Measurements from ENCODE around the gene RCCD1. TPM values are rescaled to one million over a fixed set of nuclear protein-coding genes. Genes with fewer than 3 reads are reported as not detected.
"Not testable (repeated sequence)": the region's sequence is repeated elsewhere in the genome, so short reads cannot be mapped to it uniquely, and the experiment has no call there.

Gene RCCD1
- total RNA-seq, 1 experiment from 2014 or later: 49.3 TPM

DNA sequence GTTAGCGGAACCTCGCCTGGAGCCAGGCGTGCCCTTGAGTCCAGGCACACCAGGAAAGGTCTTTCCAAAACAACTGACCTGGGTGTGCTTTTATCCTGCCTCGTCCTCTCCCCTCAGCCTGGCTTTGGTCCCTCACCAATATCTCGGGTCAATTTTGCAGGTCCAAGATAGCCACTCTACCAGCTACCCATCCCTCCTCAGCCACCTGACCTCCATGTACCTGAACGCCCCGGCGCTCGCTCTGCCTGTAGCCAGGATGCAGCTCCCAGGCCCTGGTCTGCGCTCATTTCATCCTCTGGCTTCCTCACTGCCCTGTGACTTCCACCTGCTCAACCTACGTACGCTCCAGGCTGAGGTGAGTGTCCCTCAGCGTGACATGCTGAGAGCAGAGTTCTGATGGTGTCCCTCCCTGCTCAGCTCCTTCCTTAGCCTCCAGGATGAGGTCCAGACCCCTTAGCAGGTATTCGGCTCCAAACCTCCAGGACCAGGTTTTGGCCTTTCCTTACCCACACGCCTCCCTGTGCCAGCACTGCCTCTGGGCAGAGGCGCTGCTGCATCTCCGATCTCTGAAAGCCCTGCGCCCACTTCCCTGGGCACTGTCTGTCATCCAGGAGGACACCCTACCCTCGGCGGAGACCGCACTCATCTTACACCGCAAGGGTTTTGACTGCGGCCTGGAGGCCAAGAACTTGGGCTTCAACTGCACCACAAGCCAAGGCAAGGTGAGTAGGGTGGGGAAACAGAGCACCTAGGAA, 36.5 kb upstream of the RCCD1 start:
- no peak for DNase-seq (ENCODE audit: low spot score)

DNA sequence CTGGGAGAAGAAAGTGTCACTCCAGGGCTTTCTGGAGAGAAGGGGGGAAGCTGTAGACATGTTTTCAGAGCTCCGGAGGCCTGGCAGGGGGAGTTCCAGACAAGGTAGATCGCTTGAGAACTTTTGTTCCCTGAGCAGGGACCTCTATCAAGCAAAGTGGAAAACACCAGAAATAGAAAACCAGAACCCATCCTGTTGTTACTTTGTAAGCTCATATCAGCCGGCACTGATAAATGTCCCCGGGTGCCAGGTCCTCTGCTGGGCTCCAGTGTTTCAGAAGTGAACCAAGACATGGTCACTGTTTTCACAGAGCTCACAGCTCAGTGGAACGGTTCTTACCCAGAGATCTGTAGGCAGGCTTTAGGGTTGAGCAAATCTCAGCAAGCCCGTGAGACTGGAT, 35.8 kb upstream of the RCCD1 start:
- no peak for DNase-seq (ENCODE audit: low spot score)

DNA sequence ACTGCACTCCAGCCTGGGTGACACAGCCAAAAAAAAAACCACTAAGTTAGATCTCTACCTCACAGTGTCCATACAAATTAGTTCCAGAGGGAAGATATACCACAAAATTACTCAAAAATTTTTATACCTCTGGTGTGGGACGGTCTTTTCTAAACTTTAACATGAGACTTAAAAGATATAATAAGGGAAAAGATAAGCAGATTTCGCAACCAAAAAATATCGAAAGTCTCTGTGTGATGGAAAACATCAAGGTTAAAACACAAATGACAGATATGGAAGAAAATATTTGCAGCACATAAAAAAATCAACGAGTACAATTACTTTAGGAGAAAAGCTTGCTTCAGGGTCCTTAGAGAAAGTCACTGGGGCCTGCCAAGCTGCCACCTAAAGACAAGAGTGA, 32.8 kb upstream of the RCCD1 start:
- DNase-seq (ENCODE audit: low spot score): no peak

DNA sequence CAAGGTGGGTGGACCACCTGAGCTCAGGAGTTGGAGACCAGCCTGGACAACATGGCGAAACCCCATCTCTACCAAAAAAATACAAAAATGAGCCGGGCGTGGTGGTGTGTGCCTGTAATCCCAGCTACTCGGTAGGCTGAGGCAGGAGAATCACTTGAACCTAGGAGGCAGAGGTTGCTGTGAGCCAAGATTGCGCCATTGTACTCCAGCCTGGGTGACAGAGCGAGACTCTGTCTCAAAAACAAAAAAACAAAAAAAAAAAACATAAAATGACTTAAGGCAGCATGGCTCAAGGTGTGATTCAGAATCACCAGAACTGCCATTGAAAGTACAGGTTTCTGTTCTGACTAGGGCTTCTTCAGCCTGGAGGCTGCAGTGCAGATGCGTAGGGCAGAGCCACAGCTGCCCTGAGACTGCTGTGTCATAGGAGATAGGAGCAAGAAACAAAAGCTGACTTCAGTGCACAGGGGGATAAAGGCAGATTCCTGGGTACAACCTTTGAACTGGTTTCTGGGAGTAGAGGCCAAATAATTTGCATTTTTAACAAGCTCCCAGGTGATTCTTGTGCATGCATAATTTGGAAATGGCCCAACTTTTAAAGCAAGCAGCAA, 31.9 kb upstream of the RCCD1 start:
- not testable (repeated sequence) for DNase-seq (ENCODE audit: low spot score)

DNA sequence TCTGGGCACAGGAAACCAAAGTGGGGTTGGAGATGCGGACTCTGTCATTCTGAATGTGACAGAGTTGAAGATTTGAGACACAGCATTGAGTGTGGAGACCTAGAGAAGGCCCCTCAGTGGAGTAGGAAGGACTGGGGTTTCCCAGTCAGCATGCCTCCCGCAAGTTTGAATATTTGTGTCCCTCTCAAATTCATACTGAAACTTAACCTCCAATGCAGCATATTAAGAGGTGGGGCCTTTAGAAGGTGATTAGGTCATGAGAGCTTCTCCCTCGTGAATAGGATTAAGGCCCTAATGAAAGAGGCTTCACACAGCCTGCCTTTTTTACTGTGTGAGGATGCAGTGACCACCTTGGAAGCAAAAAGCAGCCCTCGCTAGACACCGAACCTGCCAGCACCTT, 30.3 kb upstream of the RCCD1 start:
- DNase-seq (ENCODE audit: low spot score): no peak

DNA sequence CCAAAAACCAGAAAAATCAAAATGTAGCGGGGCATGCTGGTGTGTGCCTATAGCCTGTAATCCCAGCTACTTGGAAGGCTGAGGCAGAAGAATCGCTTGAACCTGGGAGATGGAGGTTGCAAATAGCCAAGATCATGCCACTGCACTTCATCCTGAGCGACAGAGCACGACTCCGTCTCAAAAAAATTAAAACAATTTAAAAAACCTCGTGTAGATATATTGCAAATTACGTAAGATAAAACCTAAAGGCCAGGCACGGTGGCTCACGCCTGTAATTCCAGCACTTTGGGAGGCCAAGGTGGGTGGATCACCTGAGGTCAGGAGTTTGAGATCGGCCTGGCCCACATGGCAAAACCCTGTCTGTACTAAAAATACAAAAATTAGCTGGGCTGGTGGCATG, 27.9 kb upstream of the RCCD1 start:
- DNase-seq (ENCODE audit: low spot score): not testable (repeated sequence)

DNA sequence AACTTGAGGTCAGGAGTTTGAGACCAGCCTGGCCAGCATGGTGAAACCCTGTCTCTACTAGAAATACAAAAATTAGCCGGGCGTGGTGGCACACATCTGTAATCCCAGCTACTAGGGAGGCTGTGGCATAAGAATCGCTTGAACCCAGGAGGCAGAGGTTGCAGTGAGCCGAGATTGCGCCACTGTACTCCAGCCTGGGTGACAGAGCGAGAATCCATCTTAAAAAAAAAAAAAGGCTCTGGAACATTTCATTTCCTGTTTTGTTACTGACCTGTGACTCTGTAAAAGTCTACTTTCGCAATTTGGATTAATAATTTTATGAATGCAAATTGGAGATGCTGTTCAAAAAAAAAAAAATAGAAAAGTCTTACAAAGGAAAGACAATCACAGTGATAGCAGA, 26.6 kb upstream of the RCCD1 start:
- not testable (repeated sequence) for DNase-seq (ENCODE audit: low spot score)

DNA sequence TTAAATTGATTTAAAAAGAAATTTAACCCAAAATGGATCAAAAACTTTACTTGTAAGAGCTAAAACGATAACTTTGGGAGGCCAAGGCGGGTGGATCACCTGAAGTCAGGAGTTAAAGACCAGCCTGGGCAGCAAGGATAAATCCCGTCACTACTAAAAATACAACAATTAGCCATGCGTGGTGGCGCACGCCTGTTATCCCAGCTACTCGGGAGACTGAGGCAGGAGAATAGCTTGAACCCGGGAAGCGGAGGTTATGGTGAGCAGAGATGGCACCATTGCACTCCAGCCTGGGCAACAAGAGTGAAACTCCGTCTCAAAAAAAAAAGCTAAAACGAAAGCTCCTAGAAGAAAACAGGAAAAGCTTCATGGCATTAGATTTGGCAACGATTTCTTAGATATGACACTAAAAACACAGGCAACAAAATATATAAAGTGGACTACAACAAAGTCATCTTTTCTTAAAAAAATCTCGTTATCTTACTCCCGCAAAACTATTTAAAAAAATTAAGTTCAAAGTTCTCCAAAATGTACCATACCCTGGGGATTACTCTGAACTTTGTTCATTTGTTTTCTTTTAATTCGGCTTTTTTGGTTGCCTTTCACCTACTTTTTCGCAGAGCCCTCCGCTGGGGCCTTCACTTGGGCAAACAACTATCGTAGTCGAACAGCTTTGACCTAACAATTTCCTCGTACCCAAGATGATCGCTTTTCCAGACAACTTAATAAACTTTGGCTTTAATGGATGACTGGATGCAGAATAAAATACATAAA, 25.3 kb upstream of the RCCD1 start:
- DNase-seq (ENCODE audit: low spot score): no peak

DNA sequence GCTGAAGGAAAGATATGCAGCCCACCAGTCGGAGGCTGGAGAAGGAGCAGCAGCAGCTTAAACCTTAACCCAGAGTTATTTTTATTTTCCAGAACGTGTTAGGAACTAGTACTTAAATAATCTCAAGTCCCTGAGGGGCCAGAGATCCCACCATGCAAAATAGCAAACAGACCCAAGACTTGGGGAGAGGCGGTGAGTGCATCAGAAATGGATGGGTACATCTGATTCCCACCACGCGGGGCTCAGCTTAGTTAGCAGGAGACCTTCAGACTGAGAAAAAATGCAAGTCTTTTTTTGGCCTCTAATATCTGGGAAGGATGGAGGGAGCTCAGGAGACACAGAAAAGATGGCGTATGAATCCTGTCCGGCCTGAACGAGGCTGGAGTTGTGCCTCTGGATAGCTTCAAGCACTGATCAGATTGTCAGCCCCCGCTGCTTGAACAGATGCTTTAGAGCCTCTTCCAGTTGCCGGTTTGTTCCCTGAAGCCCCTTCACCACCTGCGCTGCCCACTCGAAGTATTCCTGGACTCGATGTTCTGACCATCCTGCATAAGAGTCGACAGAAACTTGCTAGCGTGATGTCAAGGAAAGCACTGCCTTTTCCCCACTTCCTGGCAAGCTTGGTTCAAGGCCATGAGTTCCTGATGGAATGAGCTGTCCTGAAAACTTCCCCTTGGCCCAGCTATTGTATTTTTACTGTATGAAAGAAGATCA, 23.7 kb upstream of the RCCD1 start:
- peak; percentile 9 for DNase-seq (ENCODE audit: low spot score)

DNA sequence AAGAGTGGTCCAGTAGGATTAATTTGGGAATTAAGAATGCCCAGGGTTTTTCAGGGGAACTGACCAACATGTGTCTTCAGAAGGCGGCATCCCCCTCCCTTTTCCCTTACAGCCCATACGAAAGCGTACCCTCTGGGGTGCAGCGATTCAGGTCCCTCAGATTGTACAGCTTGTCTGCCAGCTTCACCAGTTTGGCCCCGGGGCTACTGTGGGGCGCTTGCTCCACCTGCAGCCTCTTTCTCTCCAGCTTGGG, 23.2 kb upstream of the RCCD1 start:
- DNase-seq (ENCODE audit: low spot score): no peak

DNA sequence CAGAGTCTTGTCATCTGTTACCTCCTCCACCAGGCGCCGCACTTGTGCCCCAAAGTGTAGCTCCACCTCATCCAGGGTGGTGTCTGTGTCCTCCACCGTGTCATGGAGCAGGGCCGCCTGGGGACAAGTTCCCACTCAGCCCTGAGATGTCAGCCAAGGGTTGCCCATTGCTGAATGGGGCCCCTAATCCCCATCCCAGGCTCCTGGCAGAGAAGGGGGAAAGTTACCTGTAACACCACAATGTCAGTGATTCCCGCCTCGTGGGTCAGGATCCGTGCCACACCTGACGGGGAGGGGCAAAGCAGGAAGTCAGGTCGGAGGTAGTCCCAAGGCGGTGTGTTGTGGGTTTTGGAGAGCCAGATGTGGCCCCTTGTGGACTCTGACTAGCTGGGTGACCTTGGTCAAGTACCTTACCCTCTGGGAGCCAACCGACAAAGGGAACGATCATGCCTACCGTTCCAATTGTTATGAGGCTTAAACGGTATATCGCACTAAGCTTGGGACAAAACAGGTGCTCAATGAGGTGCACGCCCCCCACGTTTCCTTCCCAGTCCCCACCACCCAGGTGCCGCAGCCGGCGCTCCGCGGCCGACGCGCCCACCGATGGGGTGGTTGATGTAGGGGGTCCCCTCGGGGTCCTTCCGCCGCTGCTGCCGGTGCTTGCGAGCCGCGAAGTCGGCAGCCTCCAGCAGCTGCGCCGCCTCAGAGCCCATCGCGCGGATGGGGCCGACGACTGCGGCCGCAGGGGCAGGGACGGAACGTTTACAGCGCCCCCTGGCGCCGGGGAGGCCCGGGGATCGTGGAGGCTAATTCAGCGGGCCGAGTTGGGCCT, 22.6 kb upstream of the RCCD1 start, which contains the start of gene HDDC3:
Gene HDDC3, minus strand, starts transcription at position 722 of the 832 bp plus-strand sequence. Its CDS starts 9 bp downstream, at position 713.
- DNase-seq (ENCODE audit: low spot score): peak; percentile 96

DNA sequence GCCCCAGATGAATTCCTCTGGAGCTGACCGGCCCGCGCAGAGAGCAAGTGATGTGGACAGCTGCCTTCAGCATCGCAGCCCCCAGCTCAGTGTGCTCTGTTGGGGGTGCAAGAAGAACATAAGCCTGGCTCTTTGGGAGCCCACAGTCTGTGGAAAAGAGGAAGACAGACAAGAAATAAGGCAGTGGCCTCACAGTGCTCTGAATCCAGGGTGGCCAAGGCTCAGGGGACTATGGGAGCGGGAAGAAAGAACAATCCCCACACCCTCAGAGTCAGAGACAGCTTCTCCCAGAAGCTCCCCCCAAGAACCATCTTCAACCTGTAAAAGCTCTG, 22.1 kb upstream of the RCCD1 start:
- no peak for DNase-seq (ENCODE audit: low spot score)

DNA sequence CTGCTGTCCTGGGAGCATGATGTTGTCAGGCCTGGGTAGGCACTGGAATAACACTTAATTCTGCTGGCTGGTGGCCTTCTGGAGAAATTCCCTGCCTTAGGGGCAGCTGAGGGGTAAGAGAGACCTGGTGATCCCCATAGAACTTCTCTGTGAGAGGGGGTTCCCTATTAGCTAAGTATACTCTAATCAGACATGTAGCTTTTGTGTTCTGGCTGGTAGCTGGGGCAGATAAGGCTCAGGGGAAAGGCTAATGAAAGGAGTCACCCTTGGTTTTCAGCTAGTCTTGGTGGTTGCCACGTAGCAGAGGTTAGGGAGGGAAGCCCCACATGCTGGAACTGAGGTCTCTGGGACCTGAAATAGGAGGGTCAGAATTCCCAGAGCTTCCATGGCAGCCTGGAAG, 21.4 kb upstream of the RCCD1 start:
- DNase-seq (ENCODE audit: low spot score): no peak

DNA sequence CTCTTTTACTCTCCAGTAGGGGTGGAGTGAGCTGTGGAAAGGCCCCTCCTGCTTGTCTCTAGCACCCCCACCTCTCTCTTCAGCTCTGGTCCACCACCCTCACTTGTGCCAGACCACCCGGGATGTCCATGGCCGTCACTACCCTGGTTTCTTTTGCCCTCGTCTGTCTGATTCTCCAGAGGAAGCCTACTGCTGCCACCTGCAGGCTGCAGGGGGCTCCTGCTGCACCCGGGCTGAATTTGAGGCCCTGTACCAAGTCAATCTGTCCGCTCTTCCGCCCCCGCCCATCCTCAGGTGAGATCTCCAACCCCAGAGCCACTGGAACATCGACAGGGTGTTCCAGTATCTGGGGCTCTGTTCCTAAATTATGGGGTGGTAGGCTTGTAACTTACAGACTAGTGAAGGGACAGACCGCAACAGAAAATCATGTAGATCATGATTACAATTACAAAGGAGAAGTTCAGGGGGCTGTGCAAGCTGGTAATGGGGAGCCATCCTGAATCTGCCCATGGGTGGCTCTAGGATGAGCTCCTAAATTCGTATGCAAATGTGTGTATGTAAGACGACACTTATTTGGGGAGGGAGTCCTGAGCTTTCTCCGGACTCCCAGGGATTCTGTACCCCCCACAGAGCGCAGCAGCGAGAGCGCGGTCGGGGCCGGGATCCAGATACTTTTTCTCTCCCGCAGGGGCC, 20.3 kb upstream of the RCCD1 start:
- peak; percentile 93 for DNase-seq (ENCODE audit: low spot score)

DNA sequence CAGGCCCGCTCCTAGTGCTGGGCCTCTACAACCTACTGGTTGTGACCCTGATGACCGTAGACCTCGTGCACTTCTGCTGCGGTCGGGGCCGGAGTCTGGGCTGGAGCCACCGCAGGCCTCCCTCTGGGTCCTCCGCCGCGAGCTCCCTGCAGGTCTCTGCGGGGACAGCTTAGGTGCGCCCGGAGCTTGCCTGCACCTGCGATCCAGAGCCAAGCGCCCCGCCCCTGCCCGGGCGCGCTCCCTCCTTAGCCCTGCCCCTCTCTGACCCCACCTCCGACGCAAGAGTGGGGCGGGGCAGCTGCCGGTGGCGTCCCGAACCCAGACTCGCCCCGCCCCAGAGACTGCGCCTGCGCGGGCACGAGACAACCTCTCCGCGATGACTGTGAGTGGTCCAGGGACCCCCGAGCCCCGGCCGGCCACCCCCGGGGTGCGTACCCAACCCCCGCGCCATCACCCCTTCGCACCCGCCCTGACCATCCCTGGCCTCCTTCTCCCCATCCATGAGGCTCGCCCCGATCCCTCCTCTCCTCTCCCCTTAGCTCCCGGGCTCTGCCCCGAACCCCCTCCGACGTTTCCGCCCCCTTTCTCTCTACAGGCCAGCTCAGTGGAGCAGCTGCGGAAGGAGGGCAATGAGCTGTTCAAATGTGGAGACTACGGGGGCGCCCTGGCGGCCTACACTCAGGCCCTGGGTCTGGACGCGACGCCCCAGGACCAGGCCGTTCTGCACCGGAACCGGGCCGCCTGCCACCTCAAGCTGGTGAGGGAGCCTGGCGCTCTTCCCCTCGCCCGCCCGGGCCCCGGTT, 19.5 kb upstream of the RCCD1 start, which contains the start of gene UNC45A:
Gene UNC45A, plus strand, starts transcription at position 337 of the 803 bp plus-strand sequence. Its CDS starts 40 bp downstream, at position 377.
- DNase-seq (ENCODE audit: low spot score): peak; percentile 97

DNA sequence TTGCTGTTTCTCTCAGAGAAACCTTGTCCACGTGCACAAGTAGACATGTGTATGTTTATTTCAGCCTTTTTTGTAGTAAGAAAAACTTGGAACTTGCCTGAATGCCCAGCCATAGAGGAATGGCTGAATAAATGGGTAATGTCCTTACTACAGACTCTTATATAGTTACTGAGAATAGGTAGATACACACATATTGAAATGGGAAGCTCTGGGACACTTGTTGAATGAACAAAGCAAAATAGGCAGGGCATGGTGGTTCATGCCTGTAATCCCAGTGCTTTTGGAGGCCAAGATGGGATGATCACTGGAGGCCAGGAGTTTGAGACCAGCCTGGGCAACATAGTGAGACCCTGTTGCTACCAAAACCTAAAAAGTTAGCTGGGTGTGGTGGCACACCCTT, 17.9 kb upstream of the RCCD1 start:
- no peak for DNase-seq (ENCODE audit: low spot score)

DNA sequence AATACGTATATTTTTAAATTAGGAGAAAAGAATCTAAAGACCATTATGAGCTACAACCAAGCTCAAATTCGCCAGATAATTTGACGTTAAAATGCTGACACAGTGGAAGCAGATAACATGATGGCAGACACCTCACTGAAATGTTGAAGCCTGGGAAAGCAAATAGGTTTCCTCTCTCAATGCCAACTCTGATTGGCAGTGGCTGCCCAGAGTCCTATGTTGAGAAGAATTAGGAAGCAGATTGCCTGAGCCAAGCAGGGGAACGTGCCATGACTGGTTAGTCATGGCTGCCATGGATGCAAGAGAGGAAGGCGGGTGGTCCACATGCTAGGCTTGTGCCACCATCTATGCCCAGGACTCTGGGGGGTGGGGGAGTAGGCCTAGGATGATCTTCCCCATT, 16.4 kb upstream of the RCCD1 start:
- DNase-seq (ENCODE audit: low spot score): no peak

DNA sequence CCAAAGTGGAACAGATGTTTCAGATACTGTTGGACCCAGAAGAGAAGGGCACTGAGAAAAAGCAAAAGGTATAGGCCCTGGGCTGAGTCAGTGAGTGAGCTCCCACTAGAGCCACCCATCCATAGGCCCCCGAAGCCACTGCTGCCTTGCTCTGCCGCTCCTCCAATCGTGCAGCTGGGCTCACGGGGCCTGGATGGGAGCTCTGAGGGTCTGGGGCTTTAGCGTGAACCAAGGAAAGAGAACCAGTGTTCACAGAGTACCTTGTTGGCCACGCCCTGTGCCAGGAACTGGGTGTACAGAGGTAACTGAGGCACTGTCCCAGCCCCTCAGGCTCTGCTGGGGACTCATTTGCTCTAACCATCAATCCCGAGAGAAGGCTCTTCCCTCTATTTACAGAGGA, 14.9 kb upstream of the RCCD1 start:
- DNase-seq (ENCODE audit: low spot score): no peak

DNA sequence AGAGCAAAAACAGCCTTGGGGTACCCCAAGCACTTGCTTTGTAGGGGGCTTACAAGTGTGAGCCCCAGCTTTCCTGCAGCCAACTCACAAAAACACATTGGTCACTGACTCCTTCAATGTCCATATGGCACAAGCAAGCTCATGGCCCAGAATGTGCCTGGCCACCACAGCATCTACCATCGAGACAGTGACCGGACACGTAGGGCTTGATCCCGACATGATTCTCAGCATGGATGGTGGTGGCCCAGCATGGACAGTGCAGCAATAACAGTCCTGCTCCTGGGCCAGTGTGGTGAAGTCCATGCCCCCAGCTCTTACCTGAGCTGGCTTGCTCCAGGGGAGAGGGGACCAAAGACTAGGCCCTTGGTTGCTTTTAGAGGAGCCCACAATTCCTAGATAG, 13.6 kb upstream of the RCCD1 start:
- no peak for DNase-seq (ENCODE audit: low spot score)

Measured in HT-29 (cell line).